Lower leg skin (tissue), 3 donors: ENCODE measurements around the gene LMNB1.

Experiments
- CTCF ChIP-seq, 3 donors: fragments of 450-650 bp; IDR thresholded peaks; one replicate each; pipeline ENCODE4 v1.5.1; 2016; ENCODE audit warnings: antibody characterized with exemption in 3 of 3, mild to moderate bottlenecking in 3 of 3, moderate library complexity in 2 of 3
- POLR2A ChIP-seq, 2 donors: fragments of 450-650 bp; IDR thresholded peaks; one replicate each; pipeline ENCODE4 v1.6.1; 2016 to 2017; ENCODE audit warnings: antibody characterized with exemption in 2 of 2, mild to moderate bottlenecking in 1 of 2, moderate library complexity in 1 of 2

- TF ChIP-seq CTCF (IDR thresholded peaks at IDR 0.05) (no peak), POLR2A (IDR thresholded peaks at IDR 0.05) (no peak)
These were observed 24.7 kb upstream of the LMNB1 start for GRCh38 chr5:126752081-126752785.
